ENCODE results near the gene C5orf24.
"Not testable (repeated sequence)": the region's sequence is repeated elsewhere in the genome, so short reads cannot be mapped to it uniquely, and the experiment has no call there.

C5orf24 gene

DNA sequence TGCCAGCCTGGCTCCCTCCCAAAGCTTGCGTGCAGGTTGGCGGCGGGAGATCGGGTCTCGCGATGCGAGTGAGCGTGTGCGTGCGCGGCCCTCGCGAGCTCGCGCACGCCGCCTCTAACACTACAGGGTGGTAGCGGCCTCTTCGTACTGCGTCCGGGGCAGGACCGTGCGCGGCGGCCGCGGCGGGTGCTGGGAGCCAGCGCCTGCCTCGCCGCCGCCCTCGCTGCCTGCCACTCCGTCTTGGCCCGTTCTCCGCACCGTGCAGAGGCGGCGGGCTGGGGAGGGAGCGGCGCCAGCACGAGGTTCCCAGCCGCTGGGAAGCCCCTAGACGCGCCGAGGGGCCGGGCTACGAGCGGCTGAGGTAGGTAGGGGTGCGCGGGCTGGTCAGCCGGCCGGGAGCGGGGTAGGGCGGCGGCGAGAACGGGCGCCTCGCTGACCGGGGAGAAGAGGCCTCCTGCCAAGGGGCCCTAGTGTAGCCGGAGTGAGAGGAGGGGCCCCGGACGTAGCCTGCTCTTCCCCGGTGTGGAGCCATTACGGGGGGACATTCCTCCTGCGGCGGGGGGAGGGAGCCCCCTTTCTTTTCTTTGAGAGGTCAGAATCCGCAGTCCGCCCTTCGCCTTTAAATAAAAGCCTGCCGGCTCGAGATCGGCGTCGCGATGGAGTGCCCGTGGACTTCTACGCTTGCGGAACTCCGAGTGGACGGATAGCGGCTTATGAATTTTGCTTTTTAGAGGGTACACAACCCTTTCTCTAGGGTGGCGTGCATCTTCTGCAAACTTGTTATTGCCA is at the start of gene C5orf24:
Gene C5orf24, plus strand, starts transcription at position 117 of the 789 bp plus-strand sequence. CDS start 8,933 bp downstream, outside the sequence.
- peak; percentile 95 for DNase-seq

DNA sequence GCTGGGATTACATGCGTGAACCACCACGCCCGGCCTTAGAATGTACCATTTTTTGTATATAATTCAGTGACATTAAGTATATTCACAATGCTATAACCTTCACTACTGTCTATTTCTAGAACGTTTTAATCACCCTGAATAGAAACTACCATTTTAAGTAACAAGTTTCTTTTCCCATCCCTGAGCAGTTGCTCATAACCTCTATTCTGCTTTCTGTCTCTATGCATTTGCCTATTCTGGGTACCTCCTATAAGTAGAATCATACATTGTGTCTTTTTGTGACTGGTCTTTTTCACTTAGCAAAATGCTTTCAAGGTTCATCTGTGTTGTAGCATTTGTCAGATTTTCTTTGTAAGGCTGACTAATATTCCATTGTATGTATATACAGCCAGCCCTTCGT is 47.3 kb upstream of the C5orf24 start:
- no peak for DNase-seq

DNA sequence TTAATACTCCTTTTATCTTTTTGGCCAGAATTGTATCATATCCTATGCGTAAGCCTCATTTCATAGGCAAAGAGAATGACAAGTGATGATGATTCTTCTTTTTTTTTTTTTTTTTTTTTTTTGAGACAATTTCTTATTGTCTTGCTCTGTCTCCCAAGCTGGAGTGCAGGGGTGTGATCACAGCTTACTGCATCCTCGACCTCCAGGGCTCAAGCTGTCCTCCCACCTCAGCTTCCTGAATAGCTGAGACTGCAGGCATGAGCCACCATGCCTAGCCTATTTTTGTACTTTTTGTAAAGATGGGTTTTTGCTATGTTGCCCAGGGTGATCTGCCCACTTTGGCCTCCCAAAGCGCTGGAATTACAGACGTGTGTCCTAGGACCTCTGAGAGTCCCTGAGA is 41.9 kb upstream of the C5orf24 start:
- no peak for DNase-seq

DNA sequence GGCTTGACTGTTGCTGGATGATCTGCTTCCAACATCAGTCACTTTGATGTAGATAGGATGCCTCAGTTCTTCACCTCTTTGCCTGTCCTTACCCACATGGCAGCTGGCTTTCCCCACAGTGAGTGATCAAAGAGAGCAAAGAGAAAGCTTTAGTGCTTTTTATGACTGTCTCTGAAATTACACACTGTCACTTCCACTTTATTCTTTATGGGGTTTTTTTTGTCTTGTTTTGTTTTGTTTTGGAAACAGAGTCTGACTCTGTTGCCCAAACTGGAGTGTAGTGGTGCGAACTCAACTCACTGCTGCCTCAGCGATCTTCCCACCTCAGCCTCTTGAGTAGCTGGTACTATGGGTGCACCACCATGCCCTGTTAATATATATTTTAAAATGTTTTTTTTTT is 32.4 kb upstream of the C5orf24 start:
- no peak for DNase-seq

DNA sequence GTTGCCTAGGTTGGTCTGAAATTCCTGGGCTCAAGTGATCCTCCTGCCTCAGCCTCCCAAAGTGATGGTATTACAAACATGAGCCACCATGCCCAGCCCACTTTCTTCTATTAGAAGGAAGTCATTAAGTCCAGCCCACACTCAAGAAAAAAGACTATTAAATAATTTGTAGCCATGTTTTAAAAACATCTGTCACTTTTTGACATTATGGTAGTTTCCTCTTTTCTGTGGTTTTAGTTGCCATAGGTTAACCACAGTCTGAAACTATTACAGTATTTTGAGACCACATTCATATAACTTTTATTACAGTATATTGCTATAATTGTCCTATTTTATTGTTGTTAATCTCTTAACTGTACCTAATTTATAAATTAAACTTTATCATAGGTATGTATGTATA is 31.9 kb upstream of the C5orf24 start:
- DNase-seq: no peak

DNA sequence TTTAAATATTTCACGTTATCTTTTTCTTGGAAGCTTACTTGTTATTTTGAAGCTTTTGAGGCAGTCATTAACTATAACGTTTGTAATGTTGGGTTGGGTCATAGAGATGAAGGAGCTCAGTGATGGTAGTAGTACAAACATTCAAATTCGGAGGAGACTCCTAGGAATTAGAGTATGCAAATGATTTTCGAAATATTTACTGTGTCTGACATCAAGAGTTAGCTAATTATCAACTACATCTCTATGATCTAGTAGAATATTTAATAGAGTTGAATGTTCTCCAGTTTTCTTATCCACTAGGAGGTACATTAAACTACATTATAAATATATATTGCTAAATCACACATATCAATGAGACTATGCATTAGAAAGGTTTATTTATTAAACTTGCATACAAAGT is 28.8 kb upstream of the C5orf24 start:
- DNase-seq: no peak

DNA sequence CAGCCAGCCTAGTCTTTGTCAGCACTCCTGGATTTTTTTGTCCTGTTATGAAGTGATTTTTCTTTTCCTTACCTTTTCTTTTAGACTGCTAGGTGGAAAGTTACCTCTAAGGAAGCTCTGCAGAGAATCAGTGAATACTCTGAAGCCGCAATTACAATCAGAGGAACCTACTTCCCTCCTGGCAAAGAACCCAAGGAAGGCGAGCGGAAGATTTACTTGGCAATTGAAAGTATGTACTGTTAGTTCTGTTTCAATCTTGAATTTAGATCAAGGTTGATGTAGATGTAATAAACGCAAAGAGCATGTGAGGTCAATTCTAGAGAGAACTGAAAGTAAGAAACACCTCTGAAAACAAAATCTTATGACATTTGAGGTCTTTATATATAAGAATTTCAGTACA is 27.0 kb upstream of the C5orf24 start:
- no peak for DNase-seq

DNA sequence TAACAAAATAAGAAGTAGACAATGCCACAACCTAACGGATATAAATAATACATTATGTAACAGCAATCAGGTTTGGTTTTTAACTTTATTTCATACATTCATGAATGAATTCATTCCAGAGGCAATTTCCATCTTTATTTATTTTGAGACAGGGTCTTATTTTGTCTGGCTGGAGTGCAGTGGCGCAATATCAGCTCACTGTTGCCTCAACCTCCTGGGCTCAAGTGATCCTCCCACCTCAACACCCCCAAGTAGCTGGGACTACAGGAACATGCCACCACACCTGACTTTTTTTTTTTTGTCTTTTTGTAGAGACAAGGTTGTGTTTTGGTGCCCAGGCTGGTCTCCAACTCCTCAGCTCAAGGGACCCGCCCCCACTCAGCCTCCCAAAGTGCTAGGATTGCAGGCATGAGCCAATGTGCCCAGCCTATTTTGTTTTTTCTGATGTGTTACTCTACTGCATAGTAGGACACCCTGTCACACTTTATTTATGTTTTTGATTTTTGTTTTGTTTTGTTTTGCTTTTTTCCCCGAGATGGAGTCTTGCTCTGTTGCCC is 26.3 kb upstream of the C5orf24 start:
- DNase-seq: no peak

DNA sequence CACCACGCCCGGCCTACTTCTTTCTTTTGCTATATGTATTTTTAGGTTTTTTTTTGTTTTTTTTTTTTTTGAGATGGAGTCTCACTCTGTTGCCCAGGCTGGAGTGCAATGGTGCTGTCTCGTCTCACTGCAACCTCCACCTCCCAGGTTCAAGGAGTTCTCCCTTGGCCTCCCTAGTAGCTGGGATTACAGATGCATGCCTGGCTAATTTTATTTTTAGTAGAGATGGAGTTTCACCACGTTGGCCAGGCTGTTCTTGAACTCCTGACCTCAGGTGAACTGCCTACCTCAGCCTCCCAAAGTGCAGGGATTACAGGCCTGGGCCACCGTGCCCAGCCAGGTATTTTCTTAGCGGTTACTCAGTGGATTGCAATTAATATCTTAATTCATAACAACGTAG is 23.9 kb upstream of the C5orf24 start:
- no peak for DNase-seq

DNA sequence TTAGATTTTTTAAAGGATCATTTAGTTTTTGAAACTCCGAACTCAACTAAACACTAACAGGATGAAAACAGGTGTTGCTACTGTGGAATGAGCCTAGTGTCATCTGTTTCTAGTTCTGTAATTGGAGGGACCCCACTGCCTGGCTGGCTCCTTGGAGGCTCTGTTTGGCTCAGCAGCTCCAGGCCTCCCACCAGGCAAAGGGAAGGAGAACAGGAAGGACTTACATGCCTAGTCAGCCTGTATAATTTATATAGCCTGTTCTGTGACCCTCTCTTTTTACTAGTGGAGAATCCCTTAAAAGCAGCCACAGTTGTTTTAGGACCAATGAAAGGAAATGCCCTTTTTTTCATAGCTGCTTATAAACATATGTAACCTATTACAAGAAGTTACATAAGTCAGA is 21.1 kb upstream of the C5orf24 start:
- DNase-seq: no peak

DNA sequence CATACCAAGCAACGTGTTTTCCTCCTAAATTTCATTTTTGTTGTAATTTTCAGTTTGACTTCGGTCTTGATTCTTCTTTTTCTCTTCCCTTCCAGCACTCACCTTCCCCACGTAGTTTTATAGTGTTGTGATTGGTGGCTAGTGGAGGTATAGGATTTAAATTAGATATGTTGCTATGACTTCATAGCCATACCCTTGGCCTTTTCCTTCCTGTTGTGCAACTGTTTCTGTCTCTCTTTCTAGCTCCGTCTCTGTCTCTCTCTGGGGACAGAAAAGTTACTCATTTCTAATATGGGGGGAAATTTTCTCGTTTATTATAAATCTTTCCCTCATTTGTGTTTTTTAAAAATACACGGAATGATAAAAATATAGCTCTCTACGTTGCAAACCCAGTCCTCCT is 20.6 kb upstream of the C5orf24 start:
- no peak for DNase-seq

DNA sequence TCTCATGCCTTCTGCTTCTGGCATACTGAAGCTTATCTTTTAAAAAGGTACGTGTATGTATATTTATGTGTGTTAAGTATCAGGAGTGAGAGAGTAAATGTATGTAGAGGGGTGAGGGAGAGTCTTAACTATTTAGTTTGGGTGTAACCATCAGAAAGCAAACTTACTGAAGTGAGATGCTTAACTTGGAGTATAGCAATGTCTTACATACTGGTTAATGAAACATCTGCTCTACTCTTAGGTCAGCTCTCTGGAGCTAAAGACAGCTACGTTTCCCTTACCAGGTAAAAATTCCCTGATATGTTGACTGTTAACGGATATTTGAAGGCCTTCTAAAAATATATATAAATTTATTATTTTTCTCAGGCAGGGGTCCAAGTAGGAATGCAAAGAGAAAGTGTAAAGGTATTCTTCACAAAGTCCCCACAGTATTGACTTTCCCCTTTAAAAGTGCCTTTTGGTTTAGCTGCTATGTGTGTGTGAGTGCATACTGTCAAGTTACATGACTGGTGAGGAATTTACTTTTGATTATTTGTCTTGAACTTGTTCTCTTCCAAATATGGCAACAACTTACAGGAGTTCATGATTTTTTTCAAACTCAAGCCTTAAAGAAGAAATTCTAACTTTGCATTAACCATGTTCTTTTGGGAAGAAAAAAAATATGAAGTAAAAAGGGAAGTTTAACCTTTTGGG is 12.3 kb upstream of the C5orf24 start:
- peak; percentile 61 for DNase-seq

DNA sequence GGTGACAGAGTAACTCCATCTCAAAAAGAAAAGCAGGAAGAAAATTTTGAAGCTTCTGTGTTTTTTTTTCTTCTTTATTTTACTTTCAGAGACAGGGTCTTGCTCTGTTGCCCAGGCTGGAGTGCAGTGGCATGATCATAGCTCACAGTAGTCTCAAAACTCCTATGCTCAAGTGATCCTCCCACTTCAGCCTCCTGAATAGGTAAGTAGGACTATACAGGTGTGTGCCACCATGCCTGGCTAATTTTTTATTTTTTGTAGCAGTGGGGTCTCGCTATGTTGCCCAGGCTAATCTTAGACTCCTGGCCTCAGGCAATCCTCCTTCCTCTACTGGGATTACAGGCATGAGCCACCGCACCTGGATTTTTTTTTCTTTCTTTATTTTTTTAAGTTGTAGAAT is 10.1 kb upstream of the C5orf24 start:
- no peak for DNase-seq

DNA sequence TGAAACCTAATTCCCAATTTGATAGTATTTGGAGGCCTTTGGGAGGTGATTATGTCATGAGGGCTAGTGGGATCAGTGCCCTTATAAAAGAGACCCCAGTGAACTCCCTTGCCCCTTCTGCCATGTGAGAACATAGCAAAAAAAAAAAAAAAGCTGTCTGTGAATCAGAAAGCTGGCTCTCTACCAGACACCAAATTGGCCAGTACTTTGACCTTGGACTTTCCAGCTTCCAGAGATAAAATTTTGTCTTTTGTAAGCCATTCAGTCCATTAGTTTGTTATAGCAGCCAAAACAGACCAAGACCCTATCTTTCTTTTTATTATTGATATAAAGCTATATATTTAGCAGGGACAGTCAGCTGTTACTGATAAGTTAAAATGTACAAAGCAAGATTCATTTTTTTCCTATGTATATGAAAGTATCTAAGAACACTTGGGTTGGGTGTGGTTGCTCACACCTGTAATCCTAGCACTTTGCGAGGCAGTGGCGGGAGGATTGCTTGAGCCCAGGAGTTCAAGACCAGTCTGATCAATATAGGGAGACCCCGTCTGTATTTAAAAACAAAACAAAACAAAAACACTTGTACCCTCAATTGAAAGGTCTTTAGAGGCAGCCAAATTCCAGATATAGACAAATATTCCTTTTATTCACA is 8.1 kb upstream of the C5orf24 start:
- DNase-seq: no peak

DNA sequence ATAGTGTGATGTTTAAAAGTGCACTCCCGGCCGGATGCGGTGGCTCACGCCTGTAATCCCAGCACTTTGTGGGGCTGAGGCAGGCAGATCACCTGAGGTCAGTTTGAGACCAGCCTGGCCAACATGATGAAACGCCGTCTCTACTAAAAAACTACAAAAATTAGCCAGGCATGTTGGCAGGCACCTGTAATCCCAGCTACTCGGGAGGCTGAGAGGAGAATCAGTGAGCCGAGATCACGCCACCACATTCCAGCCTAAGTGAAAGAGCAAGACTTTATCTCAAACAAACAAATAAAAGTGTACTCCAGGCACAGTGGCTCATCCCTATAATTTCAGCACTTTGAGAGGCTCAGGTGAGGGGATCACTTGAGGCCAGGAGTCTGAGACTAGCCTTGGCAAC is 7.4 kb upstream of the C5orf24 start:
- DNase-seq: not testable (repeated sequence)

DNA sequence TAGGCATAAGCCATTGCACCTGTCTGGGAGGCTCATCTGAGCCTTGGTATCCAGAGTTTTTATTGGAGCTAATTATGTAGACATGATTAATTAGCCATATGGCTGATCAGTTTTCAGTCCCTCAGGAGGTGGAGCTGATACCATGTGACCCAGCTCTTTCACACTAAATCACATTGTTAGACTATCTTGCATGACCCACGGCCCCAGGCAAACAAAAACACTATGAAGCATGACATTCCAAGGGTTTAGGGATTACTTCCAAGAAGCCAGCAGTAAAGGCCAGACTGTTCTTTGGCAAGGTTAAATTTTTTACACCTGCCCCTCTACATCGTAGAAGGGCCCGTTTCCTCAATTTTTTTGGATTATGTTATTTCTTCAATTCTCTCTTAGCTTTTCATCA is 5.0 kb upstream of the C5orf24 start:
- no peak for DNase-seq

DNA sequence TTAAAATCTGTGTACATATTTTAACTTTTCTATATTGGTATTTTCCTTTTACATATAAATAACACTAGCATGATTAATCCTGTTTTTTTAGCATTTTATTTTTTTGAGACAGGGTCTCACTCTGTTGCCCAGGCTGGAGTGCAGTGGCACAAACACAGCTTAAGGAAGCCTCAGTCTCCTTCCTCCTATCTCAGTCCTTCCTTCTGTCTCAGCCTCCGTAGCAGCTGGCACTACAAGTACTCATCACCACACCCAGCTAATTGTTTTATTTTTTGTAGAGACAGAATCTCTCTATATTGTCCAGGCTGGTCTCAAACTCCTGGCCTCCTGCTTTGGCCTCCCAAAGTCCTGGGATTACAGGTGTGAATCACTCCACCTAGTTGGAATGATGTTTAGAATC is 1.5 kb upstream of the C5orf24 start:
- DNase-seq: no peak

DNA sequence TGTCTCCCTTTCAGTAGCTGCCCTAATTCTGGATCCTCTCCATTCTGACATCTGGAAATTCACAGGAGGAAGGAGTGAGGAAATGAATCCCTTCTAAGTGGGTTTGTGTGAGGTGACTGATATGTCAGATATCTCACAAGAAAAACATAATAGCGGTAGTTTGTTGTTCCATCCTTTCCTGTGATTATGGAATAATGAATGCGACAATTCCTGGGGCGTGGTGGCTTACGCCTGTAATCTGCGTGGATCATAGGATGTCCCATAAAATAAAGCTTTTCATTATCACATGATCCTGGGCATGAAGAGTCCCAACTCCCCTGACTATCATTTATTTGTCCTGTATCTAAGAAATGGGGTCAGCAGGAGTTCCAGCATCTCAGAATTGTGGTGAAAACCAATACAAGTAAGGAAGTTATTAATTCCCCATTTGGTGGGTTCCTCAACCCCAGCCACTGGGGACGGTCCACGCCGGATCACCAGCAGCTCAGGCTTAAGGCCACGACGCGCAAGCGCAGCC is 375 bp upstream of the C5orf24 start:
- peak; percentile 21 for DNase-seq

DNA sequence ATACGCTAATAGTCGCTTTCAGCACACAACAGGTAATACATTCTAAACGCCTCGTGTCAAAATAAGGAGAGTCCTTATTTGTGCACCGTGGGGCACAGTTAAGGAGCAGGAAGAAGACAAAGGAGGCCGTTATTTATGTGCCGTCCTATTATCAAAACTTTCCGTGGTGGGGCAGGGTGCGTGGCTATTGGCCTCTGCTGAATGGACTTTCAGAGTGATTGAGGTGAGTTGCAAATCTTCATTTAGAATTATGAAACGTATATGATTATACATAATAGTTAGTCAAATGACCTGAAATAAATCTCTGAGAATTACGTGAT is 833 bp downstream of the C5orf24 start:
- DNase-seq: no peak

DNA sequence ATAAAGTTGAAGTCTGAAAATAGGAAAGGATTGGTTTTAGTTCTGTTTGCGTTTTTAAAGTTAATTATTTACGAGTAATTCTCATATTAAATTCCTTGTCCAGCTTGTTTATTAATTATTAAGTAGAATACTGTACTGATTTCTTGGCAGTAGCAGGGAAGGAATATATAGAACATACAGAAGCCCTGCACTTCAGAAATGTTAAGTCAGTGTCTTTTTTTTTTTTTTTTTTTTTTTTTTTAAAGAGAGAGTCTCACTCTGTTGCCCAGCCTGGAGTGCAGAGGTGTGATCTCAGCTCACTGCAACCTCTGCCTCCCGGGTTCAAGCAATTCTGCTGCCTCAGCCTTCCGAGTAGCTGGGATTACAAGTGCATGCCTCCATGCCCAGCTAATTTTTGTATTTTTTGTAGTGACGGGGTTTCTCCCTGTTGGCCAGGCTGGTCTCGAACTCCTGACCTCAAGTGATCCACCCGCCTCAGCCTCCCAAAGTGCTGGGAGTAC is 3.7 kb downstream of the C5orf24 start:
- DNase-seq: not testable (repeated sequence)

DNA sequence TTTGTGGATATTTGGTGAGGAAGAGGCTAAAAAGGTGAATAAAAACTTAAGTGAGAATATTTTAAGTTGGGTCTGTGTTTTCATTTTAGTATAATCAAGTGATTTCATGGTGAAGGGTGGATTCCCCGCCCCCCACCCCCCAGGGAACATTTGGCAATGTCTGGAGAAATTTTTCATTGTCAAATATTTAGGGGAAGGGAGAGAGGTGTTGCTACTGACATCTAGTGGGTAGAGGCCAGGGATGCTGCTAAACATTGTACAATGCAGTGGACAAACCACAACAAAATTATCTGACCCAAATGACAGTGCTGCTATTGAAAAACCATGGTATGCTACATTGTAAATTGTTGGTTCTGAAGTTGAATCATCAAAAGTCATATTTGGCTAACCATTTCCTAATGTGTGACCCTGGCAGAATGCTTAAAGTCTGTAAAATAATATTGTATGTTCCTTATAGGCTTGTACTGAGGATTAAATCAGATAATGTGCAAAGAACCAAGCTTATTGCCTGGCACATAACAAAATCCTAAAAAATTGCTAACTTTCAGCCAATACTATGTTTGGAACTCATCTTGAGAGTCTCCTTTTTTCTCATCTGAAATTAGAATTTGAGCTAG is 5.6 kb downstream of the C5orf24 start:
- DNase-seq: peak; percentile 46

DNA sequence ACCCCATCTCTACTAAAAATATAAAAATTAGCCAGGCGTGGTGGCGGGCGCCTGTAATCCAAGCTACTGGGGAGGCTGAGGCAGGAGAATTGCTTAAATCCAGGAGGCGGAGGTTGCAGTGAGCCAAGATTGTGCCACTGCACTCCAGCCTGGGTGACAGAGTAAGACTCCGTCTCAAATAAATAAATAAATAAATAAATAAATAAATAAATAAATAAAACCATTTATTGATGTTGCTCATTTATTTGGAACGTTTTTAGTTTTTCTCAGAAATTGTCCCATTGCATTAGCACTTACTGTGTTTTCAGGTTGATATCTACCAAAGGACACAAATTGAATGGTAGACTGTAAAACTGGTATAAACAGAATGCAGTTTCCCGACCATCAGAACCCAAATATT is 10.7 kb downstream of the C5orf24 start:
- not testable (repeated sequence) for DNase-seq

DNA sequence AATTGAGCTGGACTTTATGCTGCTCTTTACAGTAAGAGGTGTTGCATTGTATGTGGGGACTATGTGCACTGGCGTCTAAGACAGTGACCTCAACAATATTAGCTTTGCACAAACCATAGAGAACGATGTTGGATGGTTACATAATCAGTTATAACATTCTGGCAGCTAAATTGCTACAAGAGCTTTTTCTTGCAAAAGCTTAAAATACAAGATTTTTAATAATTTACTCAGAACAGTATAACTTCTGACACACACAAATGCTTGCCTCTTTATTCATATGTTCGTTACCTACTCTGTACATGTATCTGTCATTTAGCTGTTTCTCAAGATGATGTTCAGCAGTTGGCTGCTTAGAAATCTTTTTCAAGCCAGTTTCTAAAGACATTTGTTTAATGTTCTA is 11.6 kb downstream of the C5orf24 start:
- DNase-seq: no peak
